Measurements from ENCODE around the gene DCDC2B. TPM values are rescaled to one million over a fixed set of nuclear protein-coding genes. Genes with fewer than 3 reads are reported as not detected.
"Not testable (repeated sequence)": the region's sequence is repeated elsewhere in the genome, so short reads cannot be mapped to it uniquely, and the experiment has no call there.

The DCDC2B gene
- under 1 TPM; 0.19 to 0.22 TPM for total RNA-seq

- no peak within 1 kb of the TSS for H3K27ac Mint-ChIP-seq
- no peak within 1 kb of the TSS for H3K4me3 Mint-ChIP-seq
- no peaks in the 10 kb centered on the region for H3K36me3 Mint-ChIP-seq
- no peaks in the 10 kb centered on the region for H3K27me3 Mint-ChIP-seq
- H3K4me1 Mint-ChIP-seq (ENCODE audit: low read depth in 2 of 2): peaks cover 7 to 10% of the 10 kb centered on the region in 2 donors
- no peak for DNase-seq (ENCODE audit: low spot score)
- ATAC-seq: no peak
- H3K9me3 Mint-ChIP-seq: no peaks in the 10 kb centered on the region
These were observed at the start of gene DCDC2B for GRCh38 chr1:32208891-32209328. TSS of gene DCDC2B (plus strand) at chr1:32209089. CDS start at chr1:32209094, 5 bp downstream.

- Mint-ChIP-seq H3K27ac (peak overlapping the region in 1 of 2 donors; percentile 45), H3K4me3 (no peak overlapping the region), H3K36me3 (peaks cover 34% of the 10 kb centered on the region), H3K4me1 (ENCODE audit: low read depth in 2 of 2) (peaks cover 0 to 7% of the 10 kb centered on the region in 2 donors), H3K9me3 (no peaks in the 10 kb centered on the region), H3K27me3 (no peaks in the 10 kb centered on the region)
- DNase-seq (ENCODE audit: low spot score): no peak
- no peak for ATAC-seq
These were observed 49.7 kb upstream of the DCDC2B start for GRCh38 chr1:32159189-32159588.

GRCh38 chr1:32163405-32163804, 45.5 kb upstream of the DCDC2B start:
- Mint-ChIP-seq H3K27me3 (no peaks in the 10 kb centered on the region), H3K4me3 (no peak overlapping the region), H3K27ac (no peak overlapping the region), H3K9me3 (no peaks in the 10 kb centered on the region), H3K36me3 (peaks cover 20% of the 10 kb centered on the region), H3K4me1 (ENCODE audit: low read depth in 2 of 2) (peaks cover 0 to 3% of the 10 kb centered on the region in 2 donors)
- no peak for DNase-seq (ENCODE audit: low spot score)
- no peak for ATAC-seq

- ATAC-seq; H3K4me3 Mint-ChIP-seq; DNase-seq (ENCODE audit: low spot score); H3K9me3 Mint-ChIP-seq; H3K27ac Mint-ChIP-seq; H3K4me1 Mint-ChIP-seq (ENCODE audit: low read depth in 2 of 2); H3K27me3 Mint-ChIP-seq: not testable (repeated sequence)
- peaks cover 23% of the 10 kb centered on the region for H3K36me3 Mint-ChIP-seq
These were observed 43.3 kb upstream of the DCDC2B start for GRCh38 chr1:32165633-32166032.

- ATAC-seq (no peak), DNase-seq (ENCODE audit: low spot score) (no peak)
- peaks cover 15% of the 10 kb centered on the region for H3K36me3 Mint-ChIP-seq
- H3K4me1 Mint-ChIP-seq (ENCODE audit: low read depth in 2 of 2): peaks cover 0 to 4% of the 10 kb centered on the region in 2 donors
- no peak overlapping the region for H3K4me3 Mint-ChIP-seq
- no peak overlapping the region for H3K27ac Mint-ChIP-seq
- H3K9me3 Mint-ChIP-seq: no peaks in the 10 kb centered on the region
- no peaks in the 10 kb centered on the region for H3K27me3 Mint-ChIP-seq
These were observed 37.9 kb upstream of the DCDC2B start for GRCh38 chr1:32170991-32171390.

GRCh38 chr1:32172621-32173245, 36.2 kb upstream of the DCDC2B start:
- Mint-ChIP-seq H3K4me1 (ENCODE audit: low read depth in 2 of 2) (peaks cover 0 to 5% of the 10 kb centered on the region in 2 donors), H3K27ac (no peak overlapping the region), H3K9me3 (no peaks in the 10 kb centered on the region), H3K4me3 (no peak overlapping the region), H3K27me3 (no peaks in the 10 kb centered on the region), H3K36me3 (peaks cover 15% of the 10 kb centered on the region)
- ATAC-seq: no peak
- DNase-seq (ENCODE audit: low spot score): no peak

GRCh38 chr1:32178380-32179192, 30.3 kb upstream of the DCDC2B start:
- Mint-ChIP-seq H3K4me3 (peak overlapping the region; percentile 88), H3K36me3 (peaks cover 17% of the 10 kb centered on the region), H3K27ac (peak overlapping the region; percentile 98 to 99), H3K9me3 (no peaks in the 10 kb centered on the region), H3K4me1 (ENCODE audit: low read depth in 2 of 2) (peaks cover 28 to 33% of the 10 kb centered on the region in 2 donors), H3K27me3 (no peaks in the 10 kb centered on the region)
- ATAC-seq: no peak
- no peak for DNase-seq (ENCODE audit: low spot score)

- H3K9me3 Mint-ChIP-seq: no peaks in the 10 kb centered on the region
These were observed 29.8 kb upstream of the DCDC2B start for GRCh38 chr1:32179193-32179442.

GRCh38 chr1:32179443-32180185, 29.3 kb upstream of the DCDC2B start, which contains the start of gene TXLNA:
TSS of gene TXLNA (plus strand) at chr1:32179675. CDS start at chr1:32180346, 671 bp downstream.
- Mint-ChIP-seq H3K27ac (peak within 1 kb of the TSS; percentile 98 to 99), H3K4me1 (ENCODE audit: low read depth in 2 of 2) (peaks cover 37 to 42% of the 10 kb centered on the region in 2 donors), H3K9me3 (no peaks in the 10 kb centered on the region), H3K27me3 (no peaks in the 10 kb centered on the region), H3K4me3 (peak within 1 kb of the TSS; percentile 88), H3K36me3 (peaks cover 25% of the 10 kb centered on the region)
- peak; percentile 93 to 95 for ATAC-seq
- DNase-seq (ENCODE audit: low spot score): peak; percentile 97

More at GRCh38 chr1:32179193-32179442, 29.8 kb upstream of the DCDC2B start:
- H3K36me3 Mint-ChIP-seq: peaks cover 20% of the 10 kb centered on the region
- ATAC-seq (no peak), DNase-seq (ENCODE audit: low spot score) (no peak)
- H3K27me3 Mint-ChIP-seq: no peaks in the 10 kb centered on the region
- peak overlapping the region; percentile 88 for H3K4me3 Mint-ChIP-seq
- peaks cover 32 to 37% of the 10 kb centered on the region in 2 donors for H3K4me1 Mint-ChIP-seq (ENCODE audit: low read depth in 2 of 2)
- H3K27ac Mint-ChIP-seq: peak overlapping the region; percentile 98 to 99

- H3K27me3 Mint-ChIP-seq: no peaks in the 10 kb centered on the region
- DNase-seq (ENCODE audit: low spot score): no peak
- H3K4me1 Mint-ChIP-seq (ENCODE audit: low read depth in 2 of 2): peaks cover 41 to 46% of the 10 kb centered on the region in 2 donors
- ATAC-seq: peak; percentile 3 to 43
- no peaks in the 10 kb centered on the region for H3K9me3 Mint-ChIP-seq
- H3K4me3 Mint-ChIP-seq: peak overlapping the region; percentile 88
- peak overlapping the region; percentile 98 to 99 for H3K27ac Mint-ChIP-seq
- H3K36me3 Mint-ChIP-seq: peaks cover 31% of the 10 kb centered on the region
These were observed 28.5 kb upstream of the DCDC2B start for GRCh38 chr1:32180186-32181060.

- DNase-seq (ENCODE audit: low spot score) (no peak), ATAC-seq (no peak)
- Mint-ChIP-seq H3K27ac (peak overlapping the region; percentile 98 to 99), H3K36me3 (peaks cover 35% of the 10 kb centered on the region), H3K4me3 (peak overlapping the region; percentile 88), H3K9me3 (no peaks in the 10 kb centered on the region), H3K4me1 (ENCODE audit: low read depth in 2 of 2) (peaks cover 45 to 49% of the 10 kb centered on the region in 2 donors), H3K27me3 (no peaks in the 10 kb centered on the region)
These were observed 27.8 kb upstream of the DCDC2B start for GRCh38 chr1:32181065-32181464.

- peaks cover 40% of the 10 kb centered on the region for H3K36me3 Mint-ChIP-seq
- no peaks in the 10 kb centered on the region for H3K9me3 Mint-ChIP-seq
These were observed 27.3 kb upstream of the DCDC2B start for GRCh38 chr1:32181563-32181962.

GRCh38 chr1:32182060-32182459, 26.8 kb upstream of the DCDC2B start:
- Mint-ChIP-seq H3K9me3 (no peaks in the 10 kb centered on the region), H3K27ac (peak overlapping the region in 1 of 2 donors; percentile 99), H3K36me3 (peaks cover 42% of the 10 kb centered on the region), H3K4me1 (ENCODE audit: low read depth in 2 of 2) (peaks cover 52 to 55% of the 10 kb centered on the region in 2 donors), H3K27me3 (no peaks in the 10 kb centered on the region), H3K4me3 (peak overlapping the region; percentile 65)
- DNase-seq (ENCODE audit: low spot score): no peak
- ATAC-seq: no peak

More at GRCh38 chr1:32181563-32181962, 27.3 kb upstream of the DCDC2B start:
- Mint-ChIP-seq H3K4me3 (peak overlapping the region; percentile 88), H3K4me1 (ENCODE audit: low read depth in 2 of 2) (peaks cover 50 to 54% of the 10 kb centered on the region in 2 donors), H3K27me3 (no peaks in the 10 kb centered on the region), H3K27ac (peak overlapping the region; percentile 98 to 99)
- no peak for DNase-seq (ENCODE audit: low spot score)
- ATAC-seq: no peak
